Peyer's patch (tissue), 4 donors: ENCODE measurements around the gene CDKN2B. TPM values are rescaled to one million over a fixed set of nuclear protein-coding genes. Genes with fewer than 3 reads are reported as not detected.

Experiments
- DNase-seq, 3 donors: peaks; one replicate each; pipeline ENCODE4 v3.0.0-alpha.2; 2017 to 2019
- H3K27ac ChIP-seq, 4 donors: fragments of 200-600 bp; sonication (generic); one replicate each; pipeline ENCODE4 v1.5.1; 2016 to 2019
- H3K27me3 ChIP-seq, 2 donors: fragments of 200-600 bp; sonication (generic); one replicate each; pipeline ENCODE4 v1.5.1; 2019
- H3K36me3 ChIP-seq, 3 donors: fragments of 200-600 bp; sonication (generic); one replicate each; pipeline ENCODE4 v1.5.1; 2016 to 2019
- H3K4me1 ChIP-seq, 4 donors: fragments of 200-600 bp; sonication (generic); one replicate each; pipeline ENCODE4 v1.5.1; 2016 to 2019
- H3K4me3 ChIP-seq, 4 donors: fragments of 200-600 bp; sonication (generic); 1 replicate in 3 of 4; 2 replicates in 1 of 4; pipeline ENCODE4 v1.5.1; 2016 to 2019; ENCODE audit warnings: mild to moderate bottlenecking in 1 of 4
- H3K9me3 ChIP-seq, 4 donors: fragments of 200-600 bp; sonication (generic); one replicate each; pipeline ENCODE4 v1.5.1; 2016 to 2019; ENCODE audit warnings: mild to moderate bottlenecking in 1 of 4
- POLR2A ChIP-seq, 2 donors: fragments of 450-650 bp; IDR thresholded peaks; one replicate each; pipeline ENCODE4 v1.5.1; 2017; ENCODE audit warnings: antibody characterized with exemption in 2 of 2, mild to moderate bottlenecking in 2 of 2, moderate library complexity in 2 of 2
- total RNA-seq, 4 donors: library from RNA; depleted of rRNA; stranded (reverse); fragments of >200 nt; gene quantifications; one replicate each; pipeline ENCODE4 v1.1.0, GENCODE V29; 2016
- TF ChIP-seq, protein P1 (sequence below), 6 experiments: fragments of 450-650 bp in 4 of 6; fragments of 200-600 bp in 2 of 6; sonication (generic) in 1 of 6; IDR thresholded peaks; one replicate each; pipeline ENCODE4 v1.5.1; 2017 to 2019; ENCODE audit warnings: antibody characterized with exemption in 6 of 6, mild to moderate bottlenecking in 3 of 6, moderate library complexity in 1 of 6

The CDKN2B gene
- total RNA-seq, 4 donors from 2014 or later, result 15.7 to 375 (median 228) TPM

DNA sequence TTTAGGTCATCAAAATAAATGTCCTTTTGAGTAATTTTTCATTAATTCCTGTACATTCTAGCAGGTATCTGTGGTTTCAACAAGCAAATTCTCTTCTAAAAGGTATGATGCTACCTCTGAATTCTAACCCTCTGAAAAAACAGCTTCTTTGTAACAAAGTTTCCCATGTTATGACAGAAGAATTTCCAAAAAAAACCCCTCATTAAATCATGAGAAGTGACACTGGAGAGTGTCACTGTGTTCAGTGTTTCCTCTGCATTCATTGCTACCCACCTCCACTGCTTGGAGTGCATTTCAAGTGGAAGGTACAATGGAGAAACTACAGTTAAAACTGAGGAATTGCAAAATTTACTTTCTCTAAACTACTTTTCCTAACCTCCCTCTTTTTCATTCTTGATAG is 25.0 kb downstream of the CDKN2B start:
- Histone ChIP-seq H3K27ac (no peak overlapping the region), H3K36me3 (no peaks in the 10 kb centered on the region), H3K4me1 (no peaks in the 10 kb centered on the region), H3K27me3 (peaks cover 0 to 5% of the 10 kb centered on the region in 2 donors), H3K4me3 (no peak overlapping the region), H3K9me3 (no peaks in the 10 kb centered on the region)
- TF ChIP-seq POLR2A (IDR thresholded peaks at IDR 0.05), result no peak
- TF ChIP-seq, protein P1, sequence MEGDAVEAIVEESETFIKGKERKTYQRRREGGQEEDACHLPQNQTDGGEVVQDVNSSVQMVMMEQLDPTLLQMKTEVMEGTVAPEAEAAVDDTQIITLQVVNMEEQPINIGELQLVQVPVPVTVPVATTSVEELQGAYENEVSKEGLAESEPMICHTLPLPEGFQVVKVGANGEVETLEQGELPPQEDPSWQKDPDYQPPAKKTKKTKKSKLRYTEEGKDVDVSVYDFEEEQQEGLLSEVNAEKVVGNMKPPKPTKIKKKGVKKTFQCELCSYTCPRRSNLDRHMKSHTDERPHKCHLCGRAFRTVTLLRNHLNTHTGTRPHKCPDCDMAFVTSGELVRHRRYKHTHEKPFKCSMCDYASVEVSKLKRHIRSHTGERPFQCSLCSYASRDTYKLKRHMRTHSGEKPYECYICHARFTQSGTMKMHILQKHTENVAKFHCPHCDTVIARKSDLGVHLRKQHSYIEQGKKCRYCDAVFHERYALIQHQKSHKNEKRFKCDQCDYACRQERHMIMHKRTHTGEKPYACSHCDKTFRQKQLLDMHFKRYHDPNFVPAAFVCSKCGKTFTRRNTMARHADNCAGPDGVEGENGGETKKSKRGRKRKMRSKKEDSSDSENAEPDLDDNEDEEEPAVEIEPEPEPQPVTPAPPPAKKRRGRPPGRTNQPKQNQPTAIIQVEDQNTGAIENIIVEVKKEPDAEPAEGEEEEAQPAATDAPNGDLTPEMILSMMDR (IDR thresholded peaks at IDR 0.05), result no peak
- DNase-seq, result no peak

DNA sequence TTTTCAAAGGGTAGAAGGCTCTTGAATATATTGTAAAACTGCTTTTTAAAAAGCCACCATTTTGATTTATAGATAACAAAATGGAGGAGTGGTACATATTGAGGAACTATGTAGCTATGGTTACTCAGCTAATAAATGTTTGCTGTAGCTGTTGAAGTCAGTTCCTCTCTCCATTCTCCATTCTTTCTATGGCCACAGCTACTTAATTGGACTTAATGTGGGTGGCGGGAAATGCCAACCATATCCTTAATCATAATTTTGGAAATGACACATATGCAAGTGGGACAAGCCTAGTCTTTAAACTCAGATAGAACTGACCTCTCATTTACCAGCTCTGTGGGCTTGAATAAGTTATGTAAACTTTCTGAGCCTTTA is 25.6 kb downstream of the CDKN2B start:
- Histone ChIP-seq H3K27me3 (peaks cover 0 to 5% of the 10 kb centered on the region in 2 donors), H3K36me3 (no peaks in the 10 kb centered on the region), H3K4me1 (no peaks in the 10 kb centered on the region), H3K9me3 (no peaks in the 10 kb centered on the region), H3K4me3 (no peak overlapping the region), H3K27ac (no peak overlapping the region)
- DNase-seq, result no peak
- TF ChIP-seq, protein P1 (IDR thresholded peaks at IDR 0.05), result no peak
- TF ChIP-seq POLR2A (IDR thresholded peaks at IDR 0.05), result no peak

DNA sequence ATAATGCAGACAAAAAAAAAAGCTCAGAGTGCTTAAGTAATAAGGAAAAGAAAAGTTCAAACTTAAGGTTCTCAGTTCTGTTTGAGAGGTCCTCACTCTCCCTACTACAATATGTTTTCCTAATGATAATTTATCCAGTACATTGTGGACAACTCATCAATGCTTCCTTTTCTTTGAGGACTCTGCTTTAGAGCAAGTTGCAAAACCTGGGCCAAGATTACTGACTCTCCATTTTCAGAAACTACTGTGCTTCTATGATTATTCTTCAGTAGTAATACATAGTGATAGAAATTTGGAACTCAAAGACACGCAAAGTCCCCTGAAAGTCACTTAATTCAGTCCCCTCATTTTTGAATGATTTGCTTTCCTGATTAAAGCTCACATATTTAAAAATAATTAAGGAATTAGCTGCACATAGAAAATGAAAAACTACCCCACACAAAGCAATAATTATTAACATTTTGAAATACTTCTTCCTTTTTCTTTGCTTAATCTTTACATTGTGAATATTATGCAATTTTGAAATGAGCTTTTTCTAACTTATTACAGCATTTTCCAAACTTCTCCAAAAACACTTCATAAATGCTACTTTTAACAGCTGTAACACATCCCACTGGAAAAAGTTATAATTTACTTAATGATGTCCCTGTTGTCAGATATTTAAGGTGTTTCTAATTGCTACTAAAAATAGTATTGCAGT is 26.1 kb downstream of the CDKN2B start:
- Histone ChIP-seq H3K4me3 (no peak overlapping the region), H3K4me1 (no peaks in the 10 kb centered on the region), H3K9me3 (no peaks in the 10 kb centered on the region), H3K27ac (no peak overlapping the region), H3K27me3 (peaks cover 0 to 5% of the 10 kb centered on the region in 2 donors), H3K36me3 (no peaks in the 10 kb centered on the region)
- no peak for TF ChIP-seq POLR2A (IDR thresholded peaks at IDR 0.05)
- TF ChIP-seq, protein P1 (IDR thresholded peaks at IDR 0.05), result no peak
- DNase-seq, result no peak

DNA sequence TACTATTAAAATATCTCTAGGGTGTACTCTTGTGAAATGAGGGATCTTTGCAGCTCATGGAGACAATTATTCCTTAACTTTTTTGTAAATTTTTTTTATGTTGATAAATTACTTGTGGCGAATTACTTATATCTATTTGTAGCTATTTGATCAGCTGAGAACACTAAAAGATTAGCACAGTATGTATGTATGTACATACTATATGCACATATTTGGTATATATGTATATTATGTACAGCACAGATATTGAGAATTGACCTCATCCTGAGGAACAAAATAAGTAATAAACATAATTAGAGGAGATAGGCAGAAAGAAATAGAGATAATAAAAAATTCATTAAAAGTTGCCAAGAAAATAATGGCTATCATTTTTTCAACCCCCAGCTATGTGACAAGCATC is 26.7 kb downstream of the CDKN2B start:
- Histone ChIP-seq H3K36me3 (no peaks in the 10 kb centered on the region), H3K4me1 (no peaks in the 10 kb centered on the region), H3K27me3 (peaks cover 0 to 9% of the 10 kb centered on the region in 2 donors), H3K27ac (no peak overlapping the region), H3K4me3 (no peak overlapping the region), H3K9me3 (no peaks in the 10 kb centered on the region)
- TF ChIP-seq, protein P1 (IDR thresholded peaks at IDR 0.05), result no peak
- TF ChIP-seq POLR2A (IDR thresholded peaks at IDR 0.05), result no peak
- DNase-seq, result no peak

DNA sequence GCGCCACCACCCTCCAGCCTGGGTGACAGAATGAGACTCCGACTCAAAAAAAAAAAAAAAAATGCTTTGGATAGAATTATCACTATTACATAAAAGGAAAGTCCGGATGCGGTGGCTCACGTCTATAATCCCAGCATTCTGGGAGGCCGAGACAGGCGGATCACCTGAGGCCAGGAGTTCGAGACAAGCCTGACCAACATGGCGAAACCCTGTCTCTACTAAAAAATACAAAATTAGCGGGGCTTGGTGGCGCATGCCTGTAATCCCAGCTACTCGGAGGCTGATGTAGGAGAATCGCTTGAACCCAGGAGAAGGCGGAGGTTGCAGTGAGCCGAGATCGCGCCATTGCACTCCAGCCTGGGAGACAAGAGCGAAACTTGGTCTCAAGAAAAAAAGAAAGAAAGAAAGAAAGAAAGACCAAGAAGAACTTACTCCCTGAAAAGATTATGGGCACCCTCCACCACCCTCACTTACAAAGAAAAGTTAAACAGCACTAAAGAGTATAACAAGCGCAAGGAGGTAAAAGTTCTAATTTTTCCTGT is 32.7 kb downstream of the CDKN2B start:
- DNase-seq, result no peak
- Histone ChIP-seq H3K27ac (no peak overlapping the region), H3K36me3 (no peaks in the 10 kb centered on the region), H3K9me3 (no peaks in the 10 kb centered on the region), H3K4me3 (no peak overlapping the region), H3K27me3 (peaks cover 5 to 54% of the 10 kb centered on the region in 2 donors), H3K4me1 (peaks cover 0 to 19% (median 9%) of the 10 kb centered on the region in 4 donors)
- TF ChIP-seq, protein P1 (IDR thresholded peaks at IDR 0.05), result no peak
- no peak for TF ChIP-seq POLR2A (IDR thresholded peaks at IDR 0.05)
